Vagina (tissue), 2 donors: ENCODE measurements around the gene PRXL2A.

ENCODE experiments used
- POLR2A ChIP-seq, 2 donors: fragments of 450-650 bp; IDR thresholded peaks; one replicate each; pipeline ENCODE4 v1.6.1; 2017; ENCODE audit warnings: antibody characterized with exemption in 2 of 2, mild to moderate bottlenecking in 2 of 2, moderate library complexity in 2 of 2
- TF ChIP-seq, protein P1 (sequence below), 3 experiments: fragments of 450-650 bp in 2 of 3; fragments of 200-600 bp in 1 of 3; sonication (generic) in 1 of 3; IDR thresholded peaks; one replicate each; pipeline ENCODE4 v1.5.1; 2017 to 2019; ENCODE audit warnings: antibody characterized with exemption in 3 of 3, mild to moderate bottlenecking in 2 of 3, moderate library complexity in 2 of 3

DNA sequence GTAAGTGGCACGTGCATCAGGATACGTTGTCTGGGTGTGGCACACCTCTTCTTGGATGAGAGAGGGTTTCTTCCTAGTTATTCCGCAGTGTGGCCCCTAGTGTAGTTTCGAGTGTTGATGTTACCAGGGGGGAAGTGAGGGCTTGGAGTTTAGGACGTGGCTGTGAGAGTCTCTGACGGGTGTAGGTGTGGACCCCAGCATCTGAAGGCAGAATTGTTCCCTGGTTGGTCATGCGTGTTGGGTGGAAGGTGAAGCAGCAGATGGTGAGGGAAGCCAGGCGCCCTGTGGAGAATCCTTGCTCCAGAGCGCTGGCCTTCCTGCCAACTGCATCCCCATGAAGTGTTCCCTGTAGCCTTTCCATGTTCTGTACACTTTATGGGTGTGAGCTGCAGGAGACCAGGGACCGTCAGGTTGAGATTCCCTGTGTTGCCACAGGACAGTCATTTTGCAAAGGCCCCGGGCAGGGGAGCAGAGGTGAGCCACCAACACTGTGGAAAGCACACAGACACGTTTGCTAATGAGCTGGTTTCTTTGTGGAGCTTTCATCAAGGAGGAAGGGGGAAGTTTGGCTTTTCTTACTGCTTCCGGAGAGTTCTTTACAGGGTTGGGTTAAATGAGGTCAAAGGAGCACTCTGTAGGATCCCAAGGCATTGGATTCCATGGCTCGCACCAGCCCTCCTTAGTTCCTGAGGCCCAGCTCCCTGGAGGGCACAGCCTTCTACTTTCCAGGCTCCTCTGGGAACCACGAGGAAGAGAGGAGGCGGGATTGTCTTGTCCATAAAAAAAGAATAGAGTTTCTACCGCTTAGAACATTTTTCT lies 77.8 kb downstream of the PRXL2A start:
- TF ChIP-seq, protein P1, sequence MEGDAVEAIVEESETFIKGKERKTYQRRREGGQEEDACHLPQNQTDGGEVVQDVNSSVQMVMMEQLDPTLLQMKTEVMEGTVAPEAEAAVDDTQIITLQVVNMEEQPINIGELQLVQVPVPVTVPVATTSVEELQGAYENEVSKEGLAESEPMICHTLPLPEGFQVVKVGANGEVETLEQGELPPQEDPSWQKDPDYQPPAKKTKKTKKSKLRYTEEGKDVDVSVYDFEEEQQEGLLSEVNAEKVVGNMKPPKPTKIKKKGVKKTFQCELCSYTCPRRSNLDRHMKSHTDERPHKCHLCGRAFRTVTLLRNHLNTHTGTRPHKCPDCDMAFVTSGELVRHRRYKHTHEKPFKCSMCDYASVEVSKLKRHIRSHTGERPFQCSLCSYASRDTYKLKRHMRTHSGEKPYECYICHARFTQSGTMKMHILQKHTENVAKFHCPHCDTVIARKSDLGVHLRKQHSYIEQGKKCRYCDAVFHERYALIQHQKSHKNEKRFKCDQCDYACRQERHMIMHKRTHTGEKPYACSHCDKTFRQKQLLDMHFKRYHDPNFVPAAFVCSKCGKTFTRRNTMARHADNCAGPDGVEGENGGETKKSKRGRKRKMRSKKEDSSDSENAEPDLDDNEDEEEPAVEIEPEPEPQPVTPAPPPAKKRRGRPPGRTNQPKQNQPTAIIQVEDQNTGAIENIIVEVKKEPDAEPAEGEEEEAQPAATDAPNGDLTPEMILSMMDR (IDR thresholded peaks at IDR 0.05) = no peak
- TF ChIP-seq POLR2A (IDR thresholded peaks at IDR 0.05) = no peak
